T-cell (primary cell): ENCODE results near the gene SPHKAP. TPM values are rescaled to one million over a fixed set of nuclear protein-coding genes. Genes with fewer than 3 reads are reported as not detected.
"Not testable (repeated sequence)": the region's sequence is repeated elsewhere in the genome, so short reads cannot be mapped to it uniquely, and the experiment has no call there.

Experiments used
- ATAC-seq, 4 experiments: fragments of 200-7000 bp in 3 of 4; fragments of 150-1000 bp in 1 of 4; cut with Tn5 transposase; replicated peaks in 1 of 4; 1 replicate in 3 of 4; 2 replicates in 1 of 4; pipeline ENCODE4 v1.10.0; 2021; ENCODE audit warnings: moderate library complexity in 3 of 4, mild to moderate bottlenecking in 2 of 4, moderate number of reproducible peaks in 1 of 4
- CTCF ChIA-PET, 2 donors: fragments of 300-600 bp; sonication (Branson Sonifier 250); formaldehyde crosslinking; loops; one replicate each; lab custom pipeline; 2022; ENCODE audit warnings: antibody characterized with exemption in 2 of 2; lab: Charles Lee
- POLR2A ChIA-PET, 2 donors: fragments of 300-600 bp; sonication (Branson Sonifier 250); formaldehyde crosslinking; loops; one replicate each; lab custom pipeline; 2022; ENCODE audit warnings: antibody characterized with exemption in 2 of 2; lab: Charles Lee
- DNase-seq, 35 experiments: peaks; one replicate each; pipeline versions ENCODE4 v3.0.0 to v3.0.0-alpha.2; 2013 to 2023
- H3K27ac ChIP-seq: one replicate; pipeline ENCODE4 v1.5.1; 2013; ENCODE audit warnings: low read length
- H3K27me3 ChIP-seq, 2 experiments: replicated peaks in 1 of 2; 1 replicate in 1 of 2; 2 replicates in 1 of 2; pipeline versions ENCODE4 v1.6.1 to v1.7.0; 2013; ENCODE audit warnings: low read length in 1 of 2, mixed read lengths in 1 of 2; ENCODE audit not compliant: control insufficient read depth in 2 of 2, insufficient read depth in 2 of 2; ENCODE audit errors: extremely low read depth in 1 of 2
- H3K36me3 ChIP-seq, 2 donors: 1 replicate in 1 of 2; 2 replicates in 1 of 2; pipeline versions ENCODE4 v1.6.1 to v1.7.0; 2013; ENCODE audit warnings: low read length in 1 of 2; ENCODE audit not compliant: control insufficient read depth in 2 of 2, insufficient read depth in 1 of 2; ENCODE audit errors: extremely low read depth in 1 of 2
- H3K4me1 ChIP-seq, 2 experiments: 1 replicate in 1 of 2; 2 replicates in 1 of 2; pipeline versions ENCODE4 v1.6.1 to v1.7.0; 2013; ENCODE audit warnings: low read length in 2 of 2, mixed read lengths in 1 of 2; ENCODE audit not compliant: insufficient read depth in 2 of 2, control insufficient read depth in 1 of 2; ENCODE audit errors: extremely low read depth in 1 of 2
- H3K4me3 ChIP-seq, 2 donors: 1 replicate in 1 of 2; 2 replicates in 1 of 2; pipeline versions ENCODE4 v1.5.1 to v1.7.0; 2013; ENCODE audit warnings: mild to moderate bottlenecking in 2 of 2, low read length in 1 of 2, moderate library complexity in 1 of 2; ENCODE audit not compliant: control insufficient read depth in 1 of 2; ENCODE audit errors: extremely low read depth in 1 of 2
- H3K9me3 ChIP-seq: 2 replicates; pipeline ENCODE4 v1.7.0; 2013
- H3K27ac Mint-ChIP-seq, 2 donors: one replicate each; pipeline ENCODE4 v1.8.0; 2020 to 2021; ENCODE audit warnings: mild to moderate bottlenecking in 2 of 2, mixed read lengths in 2 of 2
- H3K27me3 Mint-ChIP-seq, 2 donors: one replicate each; pipeline ENCODE4 v1.8.0; 2021 to 2022; ENCODE audit warnings: mixed read lengths in 2 of 2
- H3K36me3 Mint-ChIP-seq: one replicate; pipeline ENCODE4 v1.8.0; 2021; ENCODE audit warnings: mixed read lengths
- H3K4me1 Mint-ChIP-seq, 3 donors: one replicate each; pipeline ENCODE4 v1.8.0; 2020 to 2022; ENCODE audit warnings: mixed read lengths in 3 of 3, mild to moderate bottlenecking in 1 of 3
- H3K4me3 Mint-ChIP-seq, 3 donors: one replicate each; pipeline ENCODE4 v1.8.0; 2020 to 2022; ENCODE audit warnings: mild to moderate bottlenecking in 3 of 3, mixed read lengths in 3 of 3, moderate library complexity in 3 of 3
- H3K9me3 Mint-ChIP-seq, 3 donors: one replicate each; pipeline ENCODE4 v1.8.0; 2020 to 2022; ENCODE audit warnings: mixed read lengths in 3 of 3
- WGBS: methylation state at CpG from one replicate; pipeline ENCODE4 v1.1.5; 2013; ENCODE audit warnings: missing lambda C conversion rate; ENCODE audit not compliant: insufficient coverage; 5-methylcytosine and 5-hydroxymethylcytosine counted together
- total RNA-seq, 35 experiments: library from RNA in 6 of 35; stranded (reverse) in 6 of 35; fragments of 120-200 nt in 1 of 35; gene quantifications; one replicate each; pipeline versions ENCODE4 v1.2.1 to v1.2.4 and lab custom pipeline; 2013 to 2026

The SPHKAP gene
- total RNA-seq, 5 donors from 2014 or later (not counting 1 experiment from before 2014, with no cell fraction given), result not detected

DNA sequence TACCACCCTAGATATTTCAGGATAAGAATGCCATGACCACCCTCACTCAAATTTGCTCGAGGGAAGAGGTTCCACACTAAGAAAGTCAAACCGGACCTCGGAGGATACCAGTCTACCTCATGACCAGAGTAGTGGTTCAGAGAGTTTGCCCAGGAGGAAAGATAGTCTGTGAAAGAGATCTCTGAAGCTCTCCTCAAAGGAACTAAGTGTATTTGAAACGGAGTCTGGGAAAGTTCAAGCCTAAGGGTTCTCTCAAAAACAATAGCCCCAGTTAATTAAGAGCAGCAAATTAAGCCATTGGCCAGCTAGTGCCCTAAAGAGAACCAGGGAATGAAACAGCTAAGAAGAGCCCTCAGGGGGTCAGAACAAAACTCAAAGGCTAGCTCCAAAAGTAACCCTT lies 94.9 kb downstream of the SPHKAP start:
- no peak overlapping the region for H3K27ac ChIP-seq
- no peaks in the 10 kb centered on the region for H3K4me1 ChIP-seq
- Mint-ChIP-seq H3K9me3 (peaks cover 13 to 20% (median 17%) of the 10 kb centered on the region in 3 donors), H3K27me3 (no peaks in the 10 kb centered on the region), H3K36me3 (no peaks in the 10 kb centered on the region), H3K4me1 (no peaks in the 10 kb centered on the region), H3K27ac (no peak overlapping the region), H3K4me3 (no peak overlapping the region)
- ATAC-seq, result no peak
- no peaks in the 10 kb centered on the region for H3K9me3 ChIP-seq
- DNase-seq, result no peak
- no peak overlapping the region for H3K4me3 ChIP-seq
- ChIA-PET CTCF (no interaction called here), POLR2A (no interaction called here)
- H3K36me3 ChIP-seq, result no peaks in the 10 kb centered on the region
- H3K27me3 ChIP-seq, result no peaks in the 10 kb centered on the region
- no CpG with 5 or more reads among the region's 4 CpGs for WGBS

- Histone ChIP-seq H3K27ac (no peak overlapping the region), H3K4me1 (no peaks in the 10 kb centered on the region), H3K4me3 (no peak overlapping the region), H3K27me3 (no peaks in the 10 kb centered on the region), H3K9me3 (no peaks in the 10 kb centered on the region), H3K36me3 (no peaks in the 10 kb centered on the region)
- H3K4me1 Mint-ChIP-seq, result no peaks in the 10 kb centered on the region
- H3K4me3 Mint-ChIP-seq, result no peak overlapping the region
- no peak overlapping the region for H3K27ac Mint-ChIP-seq
- no peak for DNase-seq
- no CpG with 5 or more reads among the region's 2 CpGs for WGBS
- ChIA-PET CTCF (no interaction called here), POLR2A (no interaction called here)
- H3K9me3 Mint-ChIP-seq, result peaks cover 8 to 17% (median 13%) of the 10 kb centered on the region in 3 donors
- H3K27me3 Mint-ChIP-seq, result no peaks in the 10 kb centered on the region
- ATAC-seq, result no peak
- no peaks in the 10 kb centered on the region for H3K36me3 Mint-ChIP-seq
Observed at GRCh38 chr2:228084717-228085116, 96.8 kb downstream of the SPHKAP start.

- Mint-ChIP-seq H3K4me3 (no peak overlapping the region), H3K36me3 (no peaks in the 10 kb centered on the region), H3K27me3 (no peaks in the 10 kb centered on the region), H3K9me3 (peaks cover 3 to 9% (median 4%) of the 10 kb centered on the region in 3 donors), H3K27ac (no peak overlapping the region), H3K4me1 (no peaks in the 10 kb centered on the region)
- CTCF ChIA-PET, result no interaction called here
- POLR2A ChIA-PET, result no interaction called here
- Histone ChIP-seq H3K27me3 (peaks cover 0 to 5% of the 10 kb centered on the region in 2 experiments), H3K4me1 (no peaks in the 10 kb centered on the region), H3K36me3 (no peaks in the 10 kb centered on the region), H3K4me3 (no peak overlapping the region), H3K9me3 (no peaks in the 10 kb centered on the region), H3K27ac (no peak overlapping the region)
- 80% methylated on average over 1 of the region's 2 CpGs for WGBS
- DNase-seq (no peak), ATAC-seq (no peak)
Observed at GRCh38 chr2:228083131-228083530, 98.4 kb downstream of the SPHKAP start.

DNA sequence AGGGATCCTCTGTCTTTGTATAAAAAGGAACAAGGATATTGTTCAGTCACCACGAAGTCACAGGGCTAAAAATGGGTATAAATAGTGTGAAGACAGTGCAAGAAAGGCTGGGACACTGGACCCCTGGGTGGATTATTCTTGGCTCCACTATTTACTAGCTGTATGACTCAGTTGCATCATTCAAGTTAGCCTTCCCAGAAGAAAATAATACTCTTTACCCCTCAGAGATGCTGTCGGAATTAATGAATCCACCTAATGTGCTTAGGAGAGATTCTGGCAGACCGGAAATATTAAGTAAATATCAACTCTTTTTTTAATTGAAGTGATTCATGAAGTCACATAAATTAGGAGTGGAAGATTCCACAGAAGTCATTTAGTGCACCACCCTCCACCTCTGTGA lies 98.9 kb downstream of the SPHKAP start:
- no peaks in the 10 kb centered on the region for H3K9me3 ChIP-seq
- H3K27ac ChIP-seq, result no peak overlapping the region
- ChIA-PET POLR2A (no interaction called here), CTCF (no interaction called here)
- no peaks in the 10 kb centered on the region for H3K4me1 ChIP-seq
- H3K4me3 ChIP-seq, result no peak overlapping the region
- H3K4me3 Mint-ChIP-seq, result no peak overlapping the region
- ATAC-seq (no peak), DNase-seq (no peak)
- H3K27me3 ChIP-seq, result peaks cover 0 to 5% of the 10 kb centered on the region in 2 experiments
- H3K36me3 ChIP-seq, result no peaks in the 10 kb centered on the region
- H3K4me1 Mint-ChIP-seq, result no peaks in the 10 kb centered on the region
- H3K27me3 Mint-ChIP-seq, result no peaks in the 10 kb centered on the region
- no peak overlapping the region for H3K27ac Mint-ChIP-seq
- H3K9me3 Mint-ChIP-seq, result peaks cover 2 to 7% (median 3%) of the 10 kb centered on the region in 3 donors
- whole genome bisulfite sequencing, result no CpG with 5 or more reads among the region's 3 CpGs
- H3K36me3 Mint-ChIP-seq, result no peaks in the 10 kb centered on the region

DNA sequence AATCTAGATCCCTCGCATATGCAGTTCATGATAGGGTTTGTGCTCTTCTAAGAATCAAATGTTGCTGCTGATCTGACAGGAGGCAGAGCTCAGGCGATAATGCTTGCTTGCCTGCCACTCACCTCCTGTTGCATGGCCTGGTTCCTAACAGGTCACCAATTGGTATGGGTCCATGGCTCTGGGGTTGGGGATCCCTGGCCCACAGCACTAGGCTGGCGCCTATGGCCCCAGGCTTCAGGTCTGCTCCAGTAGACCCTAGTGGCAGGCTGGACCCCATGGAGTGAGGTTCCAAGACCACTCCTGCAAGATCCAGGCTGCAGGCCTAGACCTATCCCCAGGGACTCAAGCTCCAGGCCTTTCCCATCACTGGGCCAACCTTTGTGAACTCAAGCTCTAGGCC lies 102.3 kb downstream of the SPHKAP start:
- no peaks in the 10 kb centered on the region for H3K27me3 Mint-ChIP-seq
- no peaks in the 10 kb centered on the region for H3K4me1 Mint-ChIP-seq
- DNase-seq (no peak), ATAC-seq (no peak)
- H3K9me3 Mint-ChIP-seq, result peaks cover 0 to 9% (median 3%) of the 10 kb centered on the region in 3 donors
- H3K4me3 Mint-ChIP-seq, result no peak overlapping the region
- POLR2A ChIA-PET, result no interaction called here
- Histone ChIP-seq H3K27ac (no peak overlapping the region), H3K36me3 (no peaks in the 10 kb centered on the region), H3K27me3 (peaks cover 0 to 5% of the 10 kb centered on the region in 2 experiments), H3K4me3 (no peak overlapping the region), H3K9me3 (no peaks in the 10 kb centered on the region), H3K4me1 (no peaks in the 10 kb centered on the region)
- no peak overlapping the region for H3K27ac Mint-ChIP-seq
- CTCF ChIA-PET, result no interaction called here
- no peaks in the 10 kb centered on the region for H3K36me3 Mint-ChIP-seq
- 96% methylated on average over 3 of the region's 3 CpGs for WGBS

DNA sequence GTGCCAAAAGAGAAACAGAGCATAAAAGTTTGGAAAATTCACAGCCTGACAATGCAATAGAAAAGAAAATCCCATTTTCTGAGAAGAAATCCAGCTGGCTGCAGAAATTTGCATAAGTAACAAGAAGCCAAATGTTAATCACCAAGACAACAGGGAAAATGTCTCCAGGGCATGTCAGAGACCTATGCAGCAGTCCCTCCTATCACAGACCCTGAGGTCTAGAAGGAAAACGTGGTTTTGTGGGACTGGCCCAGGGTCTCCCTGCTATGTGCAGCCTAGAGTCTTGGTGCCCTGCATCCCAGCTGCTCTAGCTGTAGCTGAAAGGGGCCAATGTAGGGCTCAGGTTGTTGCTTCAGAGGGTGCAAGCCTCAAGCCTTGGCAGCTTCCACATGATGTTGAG lies 104.8 kb downstream of the SPHKAP start:
- H3K4me3 Mint-ChIP-seq, H3K4me1 Mint-ChIP-seq, H3K4me1 ChIP-seq, ATAC-seq, DNase-seq, H3K27me3 ChIP-seq, H3K36me3 ChIP-seq, H3K36me3 Mint-ChIP-seq, H3K27me3 Mint-ChIP-seq, POLR2A ChIA-PET, H3K27ac ChIP-seq, H3K9me3 ChIP-seq, H3K4me3 ChIP-seq, CTCF ChIA-PET, H3K27ac Mint-ChIP-seq: not testable (repeated sequence)
- peaks cover 0 to 18% (median 3%) of the 10 kb centered on the region in 3 donors for H3K9me3 Mint-ChIP-seq
- 50% methylated on average over 1 of the region's 1 CpG for WGBS

- peaks cover 0 to 15% (median 0%) of the 10 kb centered on the region in 3 donors for H3K9me3 Mint-ChIP-seq
- H3K4me1 Mint-ChIP-seq, result no peaks in the 10 kb centered on the region
- no peak for ATAC-seq
- H3K4me1 ChIP-seq, result no peaks in the 10 kb centered on the region
- H3K4me3 Mint-ChIP-seq, result no peak overlapping the region
- no peak for DNase-seq
- no peak overlapping the region for H3K27ac ChIP-seq
- H3K36me3 ChIP-seq, result no peaks in the 10 kb centered on the region
- H3K27me3 Mint-ChIP-seq, result no peaks in the 10 kb centered on the region
- no peak overlapping the region for H3K4me3 ChIP-seq
- CTCF ChIA-PET, result no interaction called here
- no peaks in the 10 kb centered on the region for H3K9me3 ChIP-seq
- POLR2A ChIA-PET, result no interaction called here
- H3K36me3 Mint-ChIP-seq, result no peaks in the 10 kb centered on the region
- 90% methylated on average over 3 of the region's 3 CpGs for WGBS
- H3K27ac Mint-ChIP-seq, result no peak overlapping the region
- H3K27me3 ChIP-seq, result no peaks in the 10 kb centered on the region
Observed at GRCh38 chr2:228072669-228073068, 108.8 kb downstream of the SPHKAP start.
